ENCODE results near the gene CTRB2. TPM values are rescaled to one million over a fixed set of nuclear protein-coding genes. Genes with fewer than 3 reads are reported as not detected.

CTRB2 gene
- total RNA-seq, 2 experiments from 2014 or later: not detected

Other genes starting within 250 kb of the CTRB2 start
- gene WDR59, start 222.0 kb downstream of the CTRB2 start, total RNA-seq (2014; rRNA removed; shearing (Covaris generic)): 25.2 and 26.3 TPM in 2 replicates
- gene WDR59, start 222.0 kb downstream of the CTRB2 start, total RNA-seq (2022): 70.1 and 80.3 TPM in 2 replicates
- 11.8 and 13.1 TPM in 2 replicates for gene ZNRF1, start 208.1 kb downstream of the CTRB2 start, total RNA-seq (2014; rRNA removed; shearing (Covaris generic))
- 23.7 and 26.0 TPM in 2 replicates for gene ZNRF1, start 208.1 kb downstream of the CTRB2 start, total RNA-seq (2022)
- gene LDHD, start 90.4 kb downstream of the CTRB2 start, total RNA-seq (2014; rRNA removed; shearing (Covaris generic)): 0.09 and 0.67 TPM in 2 replicates
- gene LDHD, start 90.4 kb downstream of the CTRB2 start, total RNA-seq (2022): 0.48 and 0.83 TPM in 2 replicates
- gene ZFP1, start 58.6 kb downstream of the CTRB2 start, total RNA-seq (2014; rRNA removed; shearing (Covaris generic)): 17.3 and 25.0 TPM in 2 replicates
- gene ZFP1, start 58.6 kb downstream of the CTRB2 start, total RNA-seq (2022): 23.0 and 23.9 TPM in 2 replicates
- not detected in 2 replicates for gene CTRB1, start 11.8 kb upstream of the CTRB2 start, total RNA-seq (2014; rRNA removed; shearing (Covaris generic))
- gene CTRB1, start 11.8 kb upstream of the CTRB2 start, total RNA-seq (2022): not detected in 2 replicates
- 10.0 and 11.7 TPM in 2 replicates for gene BCAR1, start 44.5 kb upstream of the CTRB2 start, total RNA-seq (2014; rRNA removed; shearing (Covaris generic))
- gene BCAR1, start 44.5 kb upstream of the CTRB2 start, total RNA-seq (2022): 13.9 and 15.1 TPM in 2 replicates
- 30.0 and 55.1 TPM in 2 replicates for gene CFDP1, start 226.3 kb upstream of the CTRB2 start, total RNA-seq (2014; rRNA removed; shearing (Covaris generic))
- gene CFDP1, start 226.3 kb upstream of the CTRB2 start, total RNA-seq (2022): 55.4 and 57.6 TPM in 2 replicates